K562 (cell line): ENCODE results near the gene ACVR2B. TPM values are rescaled to one million over a fixed set of nuclear protein-coding genes. Genes with fewer than 3 reads are reported as not detected.

Source experiments
- ARHGAP35 ChIP-seq: fragments of 450-650 bp; IDR thresholded peaks from 2 replicates; pipeline ENCODE4 v1.6.1; 2018; ENCODE audit not compliant: partially characterized antibody
- BDP1 ChIP-seq: IDR thresholded peaks from 3 replicates; pipeline ENCODE4 v1.6.1; 2011; ENCODE audit not compliant: insufficient read length, insufficient read depth
- BRD4 ChIP-seq: fragments of 200-600 bp; sonication (generic); IDR thresholded peaks from 2 replicates; pipeline ENCODE4 v1.6.1; 2017; ENCODE audit warnings: inconsistent platforms
- COPS2 ChIP-seq: fragments of 450-650 bp; conservative IDR thresholded peaks from 2 replicates; pipeline ENCODE4 v1.6.1; 2016; ENCODE audit warnings: mild to moderate bottlenecking, moderate library complexity
- E2F8 ChIP-seq: fragments of 450-650 bp; IDR thresholded peaks from 2 replicates; pipeline ENCODE4 v1.7.1; 2018; ENCODE audit warnings: mild to moderate bottlenecking, low read depth; ENCODE audit not compliant: partially characterized antibody
- FOS ChIP-seq: IDR thresholded peaks from 3 replicates; pipeline ENCODE4 v1.6.1; 2011; ENCODE audit not compliant: insufficient read length; ENCODE audit errors: extremely low read depth
- FOXP1 ChIP-seq: sonication (generic); formaldehyde crosslinking; IDR thresholded peaks from 2 replicates; pipeline ENCODE4 v1.8.0; 2022; ENCODE audit warnings: mild to moderate bottlenecking, missing genetic modification reagents
- FUS ChIP-seq: fragments of 200-400 bp; formaldehyde crosslinking; optimal IDR thresholded peaks from 2 replicates; pipeline ENCODE3; 2017; ENCODE audit warnings: low read depth, low read length
- GABPA ChIP-seq: fragments of 200-800 bp; sonication (Bioruptor generic); conservative IDR thresholded peaks from 2 replicates; pipeline ENCODE4 v1.6.1; 2016; ENCODE audit warnings: low read depth, missing genetic modification characterization, missing compliant biosample characterization
- GATAD2A ChIP-seq: fragments of 450-650 bp; IDR thresholded peaks from 2 replicates; pipeline ENCODE4 v1.6.1; 2017
- NCOA4 ChIP-seq: fragments of 450-650 bp; IDR thresholded peaks from 2 replicates; pipeline ENCODE4 v1.6.1; 2018; ENCODE audit warnings: mild to moderate bottlenecking; ENCODE audit not compliant: partially characterized antibody
- NELFE ChIP-seq: IDR thresholded peaks from 2 replicates; pipeline ENCODE4 v1.6.1; 2011; ENCODE audit warnings: mild to moderate bottlenecking; ENCODE audit not compliant: insufficient read depth, insufficient read length
- ZBTB1 ChIP-seq: sonication (generic); formaldehyde crosslinking; IDR thresholded peaks from 2 replicates; pipeline ENCODE4 v1.8.1; 2023; ENCODE audit warnings: missing genetic modification reagents, low read depth, mild to moderate bottlenecking, borderline replicate concordance
- ZNF707 ChIP-seq: fragments of 250-450 bp; sonication (Bioruptor Pico); conservative IDR thresholded peaks from 2 replicates; pipeline ENCODE4 v1.8.0; 2022; ENCODE audit warnings: inconsistent platforms, mild to moderate bottlenecking, moderate library complexity
- ZNF764 ChIP-seq: fragments of 250-450 bp; sonication (Bioruptor Pico); IDR thresholded peaks from 2 replicates; pipeline ENCODE4 v1.4.0; 2020; ENCODE audit warnings: low read depth, mild to moderate bottlenecking, moderate library complexity
- polyA plus RNA-seq, 8 experiments: library from polyadenylated mRNA; depleted of rRNA in 4 of 8; stranded (reverse) in 5 of 8; unstranded in 3 of 8; fragments of >200 nt; fragmentation: Nextera tagmentation in 2 of 8; fragmentation: Illumina TruSeq in 1 of 8; extraction: Ambion mirVana in 2 of 8; extraction: Trizol in 1 of 8; gene quantifications; 2 replicates each; pipeline versions ENCODE4 v1.2.1 to v1.2.3, GENCODE V29; 2011 to 2014; ENCODE audit warnings: inconsistent platforms in 1 of 8, missing spikeins in 1 of 8
- total RNA-seq, 7 experiments: library from RNA; depleted of rRNA in 6 of 7; stranded (reverse); fragments of >200 nt in 6 of 7; fragmentation: Illumina TruSeq in 2 of 7; extraction: Trizol in 2 of 7; gene quantifications; 2 replicates each; pipeline versions ENCODE4 v1.2.1 to v1.2.3, GENCODE V29; 2011 to 2021; ENCODE audit warnings: low replicate concordance in 1 of 7
- TF ChIP-seq, protein P1 (sequence below): fragments of 250-450 bp; sonication (Bioruptor Pico); IDR thresholded peaks from 2 replicates; pipeline ENCODE4 v1.5.0; 2020; ENCODE audit warnings: mild to moderate bottlenecking, borderline replicate concordance
- TF ChIP-seq, protein P2 (sequence below): sonication (generic); formaldehyde crosslinking; IDR thresholded peaks from 2 replicates; pipeline ENCODE4 v1.8.1; 2022; ENCODE audit warnings: missing genetic modification reagents
- TF ChIP-seq, protein P3 (sequence below): fragments of 250-450 bp; sonication (Bioruptor Pico); IDR thresholded peaks from 2 replicates; pipeline ENCODE4 v1.4.0; 2020; ENCODE audit warnings: mild to moderate bottlenecking, moderate library complexity
- TF ChIP-seq, protein P4 (sequence below), 2 experiments: fragments of 450-650 bp; IDR thresholded peaks; 2 replicates each; pipeline ENCODE4 v1.6.1; 2016

ACVR2B gene
- total and polyA plus RNA-seq, 9 of the 15 experiments (the other 6 are each of a cell fraction or from before 2014, with no cell fraction given), result 1.8 to 23.7 (median 7.1) TPM

DNA sequence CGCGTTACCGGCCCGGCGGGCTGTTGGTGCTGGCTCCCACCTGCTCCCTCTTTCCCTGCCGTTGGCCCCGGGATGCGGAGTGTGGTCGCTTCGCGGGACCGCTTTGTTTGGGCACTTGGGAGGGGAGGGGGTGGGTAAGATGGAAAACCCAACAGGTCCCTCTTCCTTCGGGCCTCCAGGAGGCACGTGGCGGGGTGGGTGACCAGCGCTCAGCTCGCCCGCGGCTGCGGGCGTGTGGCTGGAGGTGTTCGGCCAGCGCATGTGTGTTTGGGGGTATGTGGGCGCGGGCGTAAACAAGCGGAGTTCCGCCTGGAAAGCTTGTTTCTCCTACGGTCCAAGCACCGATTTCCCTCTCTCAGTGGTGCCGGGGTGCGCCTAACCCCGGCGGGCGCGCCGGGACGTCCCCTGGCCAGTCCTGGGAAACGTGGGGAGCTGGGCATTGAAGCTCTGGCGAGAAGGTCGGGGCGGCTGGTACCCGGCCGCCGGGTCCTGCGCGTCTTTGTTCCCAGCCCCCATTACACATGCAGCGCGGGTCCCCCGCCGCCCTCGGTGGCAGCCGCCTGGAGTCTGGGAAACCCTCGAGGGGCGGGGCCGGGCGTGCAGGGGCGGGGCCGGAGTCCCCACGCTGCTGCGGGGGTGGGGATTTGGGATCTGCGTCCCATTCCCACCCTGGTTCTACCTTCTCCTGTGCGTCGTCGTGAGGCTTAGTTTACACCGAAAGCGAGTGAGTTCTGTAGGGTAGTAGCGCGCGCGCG, 1.4 kb downstream of the ACVR2B start (continued):
- TF ChIP-seq E2F8 (no peak), GATAD2A (no peak), FUS (no peak), NELFE (no peak), NCOA4 (no peak), ZBTB1 (no peak), ZNF707 (CRISPR knock-in tag) (no peak), BDP1 (no peak), ARHGAP35 (no peak), FOS (no peak), FOXP1 (no peak), COPS2 (no peak), GABPA (tag) (no peak), ZNF764 (no peak), BRD4 (no peak)
- TF ChIP-seq, protein P1, sequence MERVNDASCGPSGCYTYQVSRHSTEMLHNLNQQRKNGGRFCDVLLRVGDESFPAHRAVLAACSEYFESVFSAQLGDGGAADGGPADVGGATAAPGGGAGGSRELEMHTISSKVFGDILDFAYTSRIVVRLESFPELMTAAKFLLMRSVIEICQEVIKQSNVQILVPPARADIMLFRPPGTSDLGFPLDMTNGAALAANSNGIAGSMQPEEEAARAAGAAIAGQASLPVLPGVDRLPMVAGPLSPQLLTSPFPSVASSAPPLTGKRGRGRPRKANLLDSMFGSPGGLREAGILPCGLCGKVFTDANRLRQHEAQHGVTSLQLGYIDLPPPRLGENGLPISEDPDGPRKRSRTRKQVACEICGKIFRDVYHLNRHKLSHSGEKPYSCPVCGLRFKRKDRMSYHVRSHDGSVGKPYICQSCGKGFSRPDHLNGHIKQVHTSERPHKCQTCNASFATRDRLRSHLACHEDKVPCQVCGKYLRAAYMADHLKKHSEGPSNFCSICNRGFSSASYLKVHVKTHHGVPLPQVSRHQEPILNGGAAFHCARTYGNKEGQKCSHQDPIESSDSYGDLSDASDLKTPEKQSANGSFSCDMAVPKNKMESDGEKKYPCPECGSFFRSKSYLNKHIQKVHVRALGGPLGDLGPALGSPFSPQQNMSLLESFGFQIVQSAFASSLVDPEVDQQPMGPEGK (CRISPR knock-in tag), result no peak
- TF ChIP-seq, protein P2, sequence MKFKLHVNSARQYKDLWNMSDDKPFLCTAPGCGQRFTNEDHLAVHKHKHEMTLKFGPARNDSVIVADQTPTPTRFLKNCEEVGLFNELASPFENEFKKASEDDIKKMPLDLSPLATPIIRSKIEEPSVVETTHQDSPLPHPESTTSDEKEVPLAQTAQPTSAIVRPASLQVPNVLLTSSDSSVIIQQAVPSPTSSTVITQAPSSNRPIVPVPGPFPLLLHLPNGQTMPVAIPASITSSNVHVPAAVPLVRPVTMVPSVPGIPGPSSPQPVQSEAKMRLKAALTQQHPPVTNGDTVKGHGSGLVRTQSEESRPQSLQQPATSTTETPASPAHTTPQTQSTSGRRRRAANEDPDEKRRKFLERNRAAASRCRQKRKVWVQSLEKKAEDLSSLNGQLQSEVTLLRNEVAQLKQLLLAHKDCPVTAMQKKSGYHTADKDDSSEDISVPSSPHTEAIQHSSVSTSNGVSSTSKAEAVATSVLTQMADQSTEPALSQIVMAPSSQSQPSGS, result 0 out of 2 replicates have a peak, but pooled peaks have one; percentile 7
- TF ChIP-seq, protein P3, sequence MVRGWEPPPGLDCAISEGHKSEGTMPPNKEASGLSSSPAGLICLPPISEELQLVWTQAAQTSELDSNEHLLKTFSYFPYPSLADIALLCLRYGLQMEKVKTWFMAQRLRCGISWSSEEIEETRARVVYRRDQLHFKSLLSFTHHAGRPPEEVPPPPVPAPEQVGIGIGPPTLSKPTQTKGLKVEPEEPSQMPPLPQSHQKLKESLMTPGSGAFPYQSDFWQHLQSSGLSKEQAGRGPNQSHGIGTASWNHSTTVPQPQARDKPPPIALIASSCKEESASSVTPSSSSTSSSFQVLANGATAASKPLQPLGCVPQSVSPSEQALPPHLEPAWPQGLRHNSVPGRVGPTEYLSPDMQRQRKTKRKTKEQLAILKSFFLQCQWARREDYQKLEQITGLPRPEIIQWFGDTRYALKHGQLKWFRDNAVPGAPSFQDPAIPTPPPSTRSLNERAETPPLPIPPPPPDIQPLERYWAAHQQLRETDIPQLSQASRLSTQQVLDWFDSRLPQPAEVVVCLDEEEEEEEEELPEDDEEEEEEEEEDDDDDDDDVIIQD (CRISPR knock-in tag), result no peak
- TF ChIP-seq, protein P4, sequence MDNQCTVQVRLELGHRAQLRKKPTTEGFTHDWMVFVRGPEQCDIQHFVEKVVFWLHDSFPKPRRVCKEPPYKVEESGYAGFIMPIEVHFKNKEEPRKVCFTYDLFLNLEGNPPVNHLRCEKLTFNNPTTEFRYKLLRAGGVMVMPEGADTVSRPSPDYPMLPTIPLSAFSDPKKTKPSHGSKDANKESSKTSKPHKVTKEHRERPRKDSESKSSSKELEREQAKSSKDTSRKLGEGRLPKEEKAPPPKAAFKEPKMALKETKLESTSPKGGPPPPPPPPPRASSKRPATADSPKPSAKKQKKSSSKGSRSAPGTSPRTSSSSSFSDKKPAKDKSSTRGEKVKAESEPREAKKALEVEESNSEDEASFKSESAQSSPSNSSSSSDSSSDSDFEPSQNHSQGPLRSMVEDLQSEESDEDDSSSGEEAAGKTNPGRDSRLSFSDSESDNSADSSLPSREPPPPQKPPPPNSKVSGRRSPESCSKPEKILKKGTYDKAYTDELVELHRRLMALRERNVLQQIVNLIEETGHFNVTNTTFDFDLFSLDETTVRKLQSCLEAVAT (IDR thresholded peaks at IDR 0.05), result no peak
